RCC 7860 (cell line): Measurements from ENCODE around the gene PSME4.
"Not testable (repeated sequence)": the region's sequence is repeated elsewhere in the genome, so short reads cannot be mapped to it uniquely, and the experiment has no call there.

Experiments
- DNase-seq: peaks from one replicate; pipeline ENCODE4 v3.0.0-alpha.2; 2015; ENCODE audit warnings: low spot score
- FAIRE-seq: peaks from 2 replicates; lab custom pipeline; 2012; peaks lifted over from hg19 to GRCh38; lab: Jason Lieb, UNC

Gene PSME4

DNA sequence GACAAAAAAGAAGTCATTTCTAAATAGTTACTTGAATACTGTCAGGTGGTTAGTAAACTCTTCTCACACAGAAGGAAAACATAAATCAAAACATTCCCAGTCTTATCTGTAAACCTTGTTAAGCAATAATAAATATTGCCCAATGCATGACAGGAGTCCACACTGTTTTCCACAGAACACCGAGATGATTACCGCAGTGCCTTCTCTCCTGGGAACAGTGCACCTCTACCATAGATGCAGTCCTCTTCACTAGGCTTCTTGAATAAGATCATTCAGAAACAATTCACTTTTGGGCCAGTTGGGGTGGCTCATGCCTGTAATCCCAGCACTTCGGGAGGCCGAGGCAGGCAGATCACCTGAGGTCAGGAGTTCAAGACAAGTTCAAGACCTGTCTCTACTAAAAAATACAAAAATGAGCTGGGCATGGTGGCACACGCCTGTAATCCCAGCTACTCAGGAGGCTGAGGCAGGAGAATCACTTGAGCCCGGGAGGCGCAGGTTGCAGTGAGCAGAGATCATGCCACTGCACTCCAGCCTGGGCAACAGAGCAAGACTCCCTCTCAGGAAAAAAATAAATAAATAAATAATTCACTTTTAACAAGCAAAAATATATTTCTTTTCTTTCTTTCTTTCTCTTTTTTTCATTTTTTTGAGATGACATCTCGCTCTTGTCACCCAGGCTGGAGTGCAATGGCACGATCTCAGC is 119.6 kb downstream of the PSME4 start:
- not testable (repeated sequence) for FAIRE-seq, DNase-seq

DNA sequence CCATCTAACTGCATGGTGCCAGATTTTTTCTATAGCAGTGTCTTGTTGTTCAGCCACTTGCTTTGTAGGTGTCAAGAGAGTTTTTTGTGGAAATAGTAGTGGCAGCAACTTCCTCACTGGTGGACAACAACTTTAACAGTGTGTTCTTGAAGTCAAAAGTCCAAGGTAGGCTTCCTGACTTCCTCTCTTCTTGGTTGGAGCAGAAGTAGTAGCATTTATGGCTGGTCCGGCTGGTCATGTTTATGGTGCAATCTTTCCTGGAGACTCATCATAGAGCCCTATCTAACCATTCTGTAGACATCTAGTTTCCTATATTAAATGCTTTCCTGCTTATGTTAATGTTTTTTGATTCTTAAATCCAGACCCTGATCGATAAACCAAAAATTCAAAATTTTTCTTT is 122.7 kb downstream of the PSME4 start:
- DNase-seq (no peak), FAIRE-seq (no peak)

DNA sequence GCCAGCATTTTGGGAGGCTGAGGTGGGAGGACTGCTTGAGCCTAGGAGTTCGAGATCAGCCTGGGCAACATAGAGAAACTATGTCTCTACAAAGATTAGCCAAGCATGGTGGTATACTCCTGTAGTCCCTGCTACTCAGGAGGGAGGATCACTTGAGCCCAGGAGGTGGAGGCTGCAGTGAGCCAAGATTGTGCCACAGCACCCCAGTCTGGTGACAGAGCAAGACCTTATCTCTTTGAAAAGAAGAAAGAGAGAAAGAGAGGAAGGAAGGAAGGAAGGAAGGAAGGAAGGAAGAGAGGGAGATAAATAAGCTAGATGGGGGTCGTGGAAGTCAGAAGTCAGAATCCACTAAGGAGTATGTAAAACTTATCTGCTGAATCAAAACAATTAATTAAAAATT is 127.2 kb downstream of the PSME4 start:
- DNase-seq (no peak), FAIRE-seq (no peak)

DNA sequence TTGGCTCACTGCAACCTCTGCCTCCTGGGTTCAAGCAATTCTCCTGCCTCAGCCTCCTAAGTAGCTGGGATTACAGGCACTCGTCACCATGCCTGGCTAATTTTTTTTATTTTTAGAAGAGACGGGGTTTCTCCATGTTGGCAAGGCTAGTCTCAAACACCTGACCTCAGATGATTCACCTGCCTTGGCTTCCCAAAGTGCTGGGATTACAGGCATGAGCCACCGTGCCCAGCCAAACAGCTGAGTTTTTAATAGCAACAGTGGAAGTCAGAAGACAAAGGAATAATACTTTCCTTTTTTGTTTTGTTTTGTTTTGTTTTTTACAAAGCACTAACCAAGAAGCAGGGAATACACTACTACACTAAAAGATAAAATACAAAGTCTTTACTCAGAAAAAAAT is 127.9 kb downstream of the PSME4 start:
- DNase-seq = no peak
- FAIRE-seq = no peak

DNA sequence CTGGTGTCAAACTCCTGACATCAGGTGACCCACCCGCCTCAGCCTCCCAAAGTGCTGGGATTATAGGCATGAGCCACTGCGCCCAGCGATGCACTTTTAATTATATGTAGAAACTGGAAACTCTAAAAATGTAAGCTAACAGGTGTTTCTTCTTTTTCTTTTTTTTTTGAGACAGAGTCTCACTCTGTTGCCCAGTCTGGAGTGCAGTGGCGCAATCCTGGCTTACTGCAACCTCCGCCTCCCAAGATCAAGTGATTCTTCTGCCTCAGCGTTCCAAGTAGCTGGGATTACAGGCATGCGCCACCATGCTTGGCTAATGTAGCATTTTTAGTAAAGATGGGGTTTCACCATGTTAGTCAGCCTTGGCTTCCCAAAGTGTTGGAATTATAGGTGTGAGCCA is 129.1 kb downstream of the PSME4 start:
- FAIRE-seq, DNase-seq: not testable (repeated sequence)

DNA sequence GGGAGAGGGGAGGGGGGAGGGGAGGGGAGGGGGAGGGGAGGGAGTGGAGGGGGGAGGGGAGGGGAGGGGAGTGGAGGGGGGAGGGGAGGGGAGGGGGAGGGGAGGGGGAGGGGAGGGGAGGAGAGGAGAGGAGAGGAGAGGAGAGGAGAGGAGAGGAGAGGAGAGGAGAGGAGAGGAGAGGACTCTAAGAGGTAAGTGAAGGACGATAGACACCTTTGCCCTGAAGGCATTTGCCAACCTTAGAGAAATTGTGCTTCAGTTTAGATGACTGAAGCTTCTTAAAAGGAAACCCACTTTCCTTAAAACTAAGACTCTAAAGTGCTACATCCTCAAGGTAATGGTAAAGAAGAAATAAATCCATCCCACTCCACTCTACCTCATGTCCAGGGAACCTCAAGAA is 130.2 kb downstream of the PSME4 start:
- DNase-seq (no peak), FAIRE-seq (no peak)

DNA sequence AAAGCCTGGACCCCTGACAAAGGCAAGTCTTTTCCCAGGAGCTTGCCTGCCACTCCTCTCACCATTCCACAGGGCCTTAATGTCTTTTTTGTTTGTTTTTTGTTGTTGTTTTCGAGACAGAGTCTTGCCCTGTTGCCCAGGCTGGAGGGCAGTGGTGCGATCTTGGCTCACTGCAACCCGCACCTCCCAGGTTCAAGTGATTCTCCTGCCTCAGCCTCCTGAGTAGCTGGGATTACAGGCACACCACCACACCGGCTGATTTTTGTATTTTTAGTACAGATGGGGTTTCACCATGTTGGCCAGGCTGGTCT is 140.9 kb downstream of the PSME4 start:
- FAIRE-seq, DNase-seq: not testable (repeated sequence)

DNA sequence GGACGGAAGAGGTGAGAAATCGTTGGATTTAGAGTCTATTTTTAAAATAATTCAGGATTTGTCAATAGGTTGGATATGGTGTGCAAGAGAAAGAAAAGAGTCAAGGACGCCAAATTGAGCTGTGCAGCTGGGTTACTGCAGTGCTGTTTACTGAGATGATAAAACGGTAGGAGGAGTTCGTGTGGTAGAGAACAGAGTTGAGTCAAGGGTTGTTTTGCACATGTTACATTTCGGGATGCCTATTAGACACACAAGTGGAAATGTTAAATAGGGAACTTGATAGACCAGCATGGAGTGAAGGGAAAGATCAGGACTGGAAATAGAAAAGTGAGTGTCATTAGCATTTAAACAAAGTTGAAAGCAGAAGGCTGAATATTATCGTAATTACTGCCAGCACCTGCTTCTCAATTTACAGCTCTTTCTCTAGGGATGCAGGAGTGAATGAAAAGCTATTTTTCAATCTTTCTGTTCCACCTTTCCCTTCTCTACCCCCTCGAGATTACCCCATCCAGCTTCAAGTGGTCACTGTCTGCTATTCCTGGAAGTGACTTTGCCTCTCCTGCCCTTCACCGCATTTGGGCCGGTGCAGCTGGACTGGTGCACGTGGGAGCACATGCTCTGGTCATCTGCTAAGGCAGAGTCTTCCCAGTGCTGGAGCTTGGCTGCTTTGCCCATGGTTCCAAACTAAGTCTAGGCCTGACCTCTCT is 141.4 kb downstream of the PSME4 start:
- no peak for DNase-seq
- FAIRE-seq = no peak

DNA sequence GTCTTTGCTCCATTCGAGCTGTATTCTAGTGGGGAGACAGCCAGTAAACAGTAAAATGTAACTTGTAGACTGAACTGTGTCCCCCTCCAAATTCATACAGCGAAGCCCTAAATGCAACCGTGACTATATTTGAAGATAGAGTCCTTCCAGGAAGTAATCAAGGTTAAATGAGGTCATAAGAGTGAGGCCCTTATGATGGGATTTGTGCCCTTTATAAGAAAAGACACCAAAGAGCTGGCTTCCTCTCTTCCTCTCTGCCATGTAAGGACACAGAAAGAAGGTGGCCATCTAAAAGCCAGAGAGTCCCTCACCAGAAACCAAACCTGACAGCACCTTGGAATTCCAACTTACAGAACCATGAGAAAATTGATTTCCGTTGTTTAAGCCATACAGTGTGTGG is 142.5 kb downstream of the PSME4 start:
- FAIRE-seq = no peak
- DNase-seq = no peak

DNA sequence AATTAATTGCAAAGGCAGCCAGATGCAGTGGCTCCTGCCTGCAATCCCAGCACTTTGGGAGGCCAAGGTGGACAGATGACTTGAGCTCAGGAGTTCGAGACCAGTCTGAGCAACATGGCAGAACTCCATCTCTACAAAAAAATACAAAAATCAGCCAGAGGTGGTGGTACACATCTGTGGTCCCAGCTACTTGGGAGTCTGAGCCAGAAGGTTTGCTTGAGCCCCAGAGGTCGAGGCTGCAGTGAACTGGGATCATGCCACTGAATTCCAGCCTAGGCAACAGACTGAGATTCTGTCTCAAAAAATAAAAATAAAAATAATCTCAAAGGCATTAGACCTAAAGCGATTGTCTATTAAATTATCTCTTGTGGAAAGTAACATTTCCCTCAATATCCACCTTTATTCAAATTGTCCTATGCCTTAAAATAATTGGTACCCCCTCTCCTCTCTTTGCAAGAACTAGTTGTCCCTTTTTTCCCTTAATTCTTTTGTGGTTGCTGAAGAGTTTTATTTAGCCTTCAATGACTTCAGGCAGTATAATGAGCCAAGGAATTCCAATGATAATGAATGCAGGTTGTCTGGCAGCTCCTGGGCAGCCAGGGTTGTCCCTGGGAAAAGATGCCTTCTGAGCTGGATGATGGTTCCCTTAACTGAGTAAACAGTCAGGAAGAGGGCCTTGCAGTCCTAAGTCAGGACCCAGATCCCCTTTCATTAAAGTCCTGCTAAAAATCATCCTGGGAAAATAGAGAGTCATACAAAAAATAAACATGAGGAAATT is 143.2 kb downstream of the PSME4 start:
- no peak for FAIRE-seq
- no peak for DNase-seq

DNA sequence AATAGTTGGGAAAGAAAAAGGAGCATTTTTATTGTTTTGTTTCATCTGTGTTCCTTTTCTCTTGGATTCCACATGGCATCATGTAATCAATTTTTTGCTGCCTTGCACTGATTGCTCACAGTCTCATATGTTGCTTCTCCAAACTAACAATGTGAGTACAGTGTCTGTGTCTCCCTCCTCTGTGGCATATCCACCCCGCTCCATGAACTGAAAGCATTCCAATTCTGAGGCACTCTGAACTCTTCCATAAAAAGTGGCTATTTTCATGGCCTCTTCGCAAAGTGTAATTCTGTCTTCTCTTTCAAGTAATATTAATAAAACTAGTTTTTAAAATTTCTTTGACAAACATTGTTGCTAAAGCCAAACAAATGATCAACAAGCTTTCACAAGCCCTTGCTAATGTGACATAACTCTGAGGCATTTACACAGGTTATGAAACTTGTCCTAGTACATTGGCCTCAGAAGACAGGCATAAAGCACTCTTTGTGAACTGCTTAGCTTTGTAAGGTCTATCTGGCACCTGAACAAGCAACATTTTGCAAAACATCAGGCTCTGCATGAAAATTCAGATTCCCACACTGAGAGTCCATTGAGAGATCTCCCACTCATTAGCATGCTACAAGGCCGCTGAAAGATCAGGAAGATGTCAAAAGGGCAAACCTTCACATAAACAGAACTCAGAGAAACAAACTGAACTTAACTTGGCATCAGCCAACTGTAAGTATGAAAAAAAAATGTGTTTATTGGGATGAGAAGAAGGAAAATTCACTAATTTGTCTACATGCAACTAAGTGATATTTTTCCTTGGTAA is 144.0 kb downstream of the PSME4 start:
- no peak for FAIRE-seq
- no peak for DNase-seq

DNA sequence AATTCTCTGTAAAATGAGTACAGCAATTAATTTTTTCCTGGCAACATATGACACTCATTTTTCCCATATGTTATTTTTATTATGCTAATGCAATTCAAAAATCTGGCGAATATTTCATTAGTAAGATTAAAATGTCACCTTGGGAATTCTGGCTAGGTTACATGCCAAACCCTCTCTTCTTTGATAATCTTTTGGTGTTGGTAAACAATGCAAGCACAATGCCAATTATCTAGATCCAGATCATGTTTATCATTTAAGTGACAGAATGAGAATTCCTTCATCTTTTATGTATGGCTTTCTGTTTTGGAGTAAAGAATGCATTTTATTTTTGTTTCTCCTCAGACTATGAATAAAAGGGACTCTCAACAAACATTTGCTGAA is 144.8 kb downstream of the PSME4 start:
- DNase-seq (no peak), FAIRE-seq (no peak)

DNA sequence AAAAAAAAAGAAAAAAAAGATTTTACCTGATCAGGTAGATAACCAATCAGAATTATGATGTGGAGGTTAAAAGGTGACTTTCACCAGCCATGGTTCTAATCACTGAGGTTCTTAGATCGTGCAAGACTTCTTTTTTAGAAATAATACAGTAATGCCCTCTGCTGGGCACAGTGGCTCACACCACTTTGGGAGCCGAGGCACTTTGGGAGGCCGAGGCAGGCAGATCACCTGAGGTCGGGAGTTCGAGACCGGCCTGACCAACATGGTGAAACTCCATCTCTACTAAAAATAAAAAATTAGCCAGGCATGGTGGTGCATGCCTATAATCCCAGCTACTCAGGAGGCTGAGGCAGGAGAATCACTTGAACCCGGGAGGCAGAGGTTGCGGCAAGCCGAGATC is 147.2 kb downstream of the PSME4 start:
- not testable (repeated sequence) for DNase-seq, FAIRE-seq

DNA sequence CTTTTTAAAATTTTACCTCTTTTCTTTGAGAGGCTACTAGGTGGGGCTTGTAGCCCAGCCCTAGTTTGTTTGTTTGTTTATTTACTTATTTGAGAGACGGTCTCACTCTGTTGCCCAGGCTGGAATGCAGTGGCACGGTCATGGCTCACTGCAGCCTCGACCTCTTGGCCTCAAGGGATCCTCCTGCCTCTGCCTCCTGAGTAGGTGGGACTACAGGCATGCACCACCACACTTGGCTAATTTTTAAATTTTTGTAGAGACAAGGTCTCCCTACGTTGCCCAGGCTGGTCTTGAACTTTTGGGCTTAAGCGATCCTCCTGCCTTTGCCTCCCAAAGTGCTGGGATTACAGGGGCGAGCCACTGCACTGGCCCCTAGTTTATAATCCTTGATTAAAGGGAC is 149.0 kb downstream of the PSME4 start:
- no peak for FAIRE-seq

DNA sequence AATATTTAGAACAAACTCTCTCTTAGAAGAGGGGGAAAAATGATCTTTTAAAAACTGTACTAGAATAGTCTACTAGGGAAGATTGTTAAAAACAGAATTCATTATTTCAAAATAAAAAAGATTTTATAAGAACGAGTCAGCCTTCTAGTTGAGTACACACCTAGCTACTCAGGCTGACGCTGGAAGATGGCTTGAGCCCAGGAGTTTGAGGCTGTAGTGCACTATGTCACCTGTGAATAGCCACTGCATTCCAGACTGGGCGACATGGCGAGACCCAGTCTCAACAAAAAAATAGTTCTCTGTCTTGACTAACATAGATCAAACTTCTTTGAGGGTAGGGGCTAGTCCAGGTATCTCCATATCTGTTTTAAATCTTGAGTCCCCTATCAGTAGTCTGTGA is 150.1 kb downstream of the PSME4 start:
- no peak for FAIRE-seq
- no peak for DNase-seq

More for the DNA sequence above, 149.0 kb downstream of the PSME4 start:
- DNase-seq = no peak

DNA sequence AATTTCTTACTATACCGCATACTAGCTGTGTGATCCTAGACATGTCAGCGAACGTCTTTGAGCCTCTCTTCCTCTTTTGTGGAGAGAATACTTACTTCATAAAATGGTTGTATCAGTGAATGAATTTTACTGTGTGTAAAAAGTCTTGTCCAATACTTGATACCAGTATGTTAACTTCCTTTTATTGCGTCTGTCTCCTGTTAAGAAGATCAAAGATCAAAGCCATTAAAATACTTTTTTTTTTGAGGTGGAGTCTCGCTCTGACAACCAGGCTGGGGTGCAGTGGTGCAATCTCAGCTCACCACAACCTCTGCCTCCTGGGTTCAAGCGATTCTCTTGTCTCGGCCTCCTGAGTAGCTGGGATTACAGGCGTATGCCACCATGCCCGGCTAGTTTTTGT is 150.7 kb downstream of the PSME4 start:
- no peak for FAIRE-seq
- DNase-seq = no peak

DNA sequence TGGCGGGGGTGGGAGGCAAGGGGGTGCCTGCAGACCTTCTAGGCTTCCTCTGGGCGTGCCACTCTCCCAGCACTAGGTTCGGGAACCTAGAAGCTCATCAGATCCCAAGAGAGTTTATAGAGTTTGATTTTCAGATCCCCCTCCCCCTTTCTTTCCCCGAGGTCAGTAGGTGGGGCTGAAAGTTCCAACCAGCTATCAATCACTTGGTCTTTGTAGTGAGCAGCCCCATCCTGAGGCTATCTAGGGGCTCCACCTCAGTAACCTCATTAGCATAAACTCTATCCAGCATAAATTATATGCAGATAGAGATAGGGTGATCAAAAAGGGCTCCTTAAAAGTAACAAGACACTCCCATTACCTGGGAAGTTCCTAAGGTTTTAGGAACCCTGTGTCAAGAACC is 151.2 kb downstream of the PSME4 start:
- FAIRE-seq (no peak), DNase-seq (no peak)

DNA sequence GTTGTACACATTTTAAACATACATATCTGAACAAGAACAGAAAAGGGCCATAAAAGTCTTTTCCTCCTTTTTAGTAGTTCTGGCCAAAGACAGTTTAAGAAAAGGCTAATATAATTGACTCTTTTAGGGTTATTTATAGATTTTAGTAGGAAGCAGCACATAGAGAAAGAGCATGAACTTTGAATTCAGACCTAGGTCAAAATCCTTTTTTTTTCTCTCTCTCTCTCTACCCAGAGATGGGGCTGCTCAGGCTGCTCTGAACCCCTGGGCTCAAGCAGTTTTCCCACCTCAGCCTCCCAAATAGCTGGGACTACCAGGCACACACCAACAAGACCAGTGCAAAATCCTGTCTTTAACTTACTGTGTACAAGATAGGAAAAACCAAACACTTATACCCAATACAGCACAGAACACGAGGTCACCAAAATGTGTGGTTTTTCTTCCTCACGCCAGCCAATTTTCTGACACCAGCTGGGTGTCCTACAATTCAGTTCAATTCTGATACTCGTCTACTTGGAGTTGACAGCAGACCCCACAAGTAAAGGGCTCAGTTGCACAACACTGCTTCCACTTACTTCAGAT is 151.8 kb downstream of the PSME4 start:
- FAIRE-seq = no peak
- no peak for DNase-seq
